Vagina (tissue), 2 donors: ENCODE measurements around the gene RYR3. TPM values are rescaled to one million over a fixed set of nuclear protein-coding genes. Genes with fewer than 3 reads are reported as not detected.

ENCODE experiments used
- DNase-seq, 2 donors: peaks; one replicate each; pipeline ENCODE4 v3.0.0-alpha.2; 2017; ENCODE audit errors: extremely low spot score in 2 of 2
- H3K27ac ChIP-seq: fragments of 200-600 bp; sonication (generic); one replicate; pipeline ENCODE4 v1.5.1; 2019
- H3K27me3 ChIP-seq: fragments of 200-600 bp; sonication (generic); one replicate; pipeline ENCODE4 v1.5.1; 2019
- H3K36me3 ChIP-seq, 2 donors: fragments of 200-600 bp; sonication (generic); one replicate each; pipeline ENCODE4 v1.5.1; 2017 to 2019
- H3K4me1 ChIP-seq: fragments of 200-600 bp; sonication (generic); one replicate; pipeline ENCODE4 v1.5.1; 2019
- H3K4me3 ChIP-seq, 2 donors: fragments of 200-600 bp; sonication (generic); 1 replicate in 1 of 2; 2 replicates in 1 of 2; pipeline ENCODE4 v1.5.1; 2016 to 2019
- H3K9me3 ChIP-seq: fragments of 200-600 bp; sonication (generic); one replicate; pipeline ENCODE4 v1.5.1; 2019
- CTCF ChIP-seq, 3 experiments: fragments of 450-650 bp in 2 of 3; fragments of 200-600 bp in 1 of 3; sonication (generic) in 1 of 3; IDR thresholded peaks; one replicate each; pipeline ENCODE4 v1.5.1; 2017 to 2019; ENCODE audit warnings: antibody characterized with exemption in 3 of 3, mild to moderate bottlenecking in 2 of 3, moderate library complexity in 2 of 3
- POLR2A ChIP-seq, 2 donors: fragments of 450-650 bp; IDR thresholded peaks; one replicate each; pipeline ENCODE4 v1.6.1; 2017; ENCODE audit warnings: antibody characterized with exemption in 2 of 2, mild to moderate bottlenecking in 2 of 2, moderate library complexity in 2 of 2
- POLR2AphosphoS5 ChIP-seq, 2 donors: sonication (generic); formaldehyde crosslinking; IDR thresholded peaks; one replicate each; pipeline ENCODE4 v1.9.0; 2017; ENCODE audit warnings: antibody characterized with exemption in 2 of 2, mild to moderate bottlenecking in 2 of 2, low read depth in 1 of 2; ENCODE audit not compliant: insufficient read depth in 1 of 2
- intact Hi-C: fragments of 100-400 bp; cut with DNase I; formaldehyde crosslinking; loops from one replicate; pipeline ENCODE4 v1.15.1; 2023
- total RNA-seq: library from RNA; depleted of rRNA; stranded (reverse); fragments of >200 nt; gene quantifications from one replicate; pipeline ENCODE4 v1.2.3, GENCODE V29; 2016

RYR3 gene
- total RNA-seq, 1 donor from 2014 or later = 16.5 TPM

- no peak for TF ChIP-seq POLR2A (IDR thresholded peaks at IDR 0.05)
- no peak for TF ChIP-seq POLR2AphosphoS5 (IDR thresholded peaks at IDR 0.05; ENCODE audit: insufficient read depth in 1 of 2, low read depth in 1 of 2)
- TF ChIP-seq CTCF (IDR thresholded peaks at IDR 0.05) = no peak
- H3K4me1 ChIP-seq = no peaks in the 10 kb centered on the region
- DNase-seq = no peak
- intact Hi-C loops = no loop called here
- H3K4me3 ChIP-seq = no peak overlapping the region
- no peaks in the 10 kb centered on the region for H3K27me3 ChIP-seq
- no peak overlapping the region for H3K27ac ChIP-seq
- no peaks in the 10 kb centered on the region for H3K9me3 ChIP-seq
- H3K36me3 ChIP-seq = no peaks in the 10 kb centered on the region
These were observed 418.9 kb downstream of the RYR3 start for GRCh38 chr15:33729653-33730052.

GRCh38 chr15:33730815-33731214 is 420.0 kb downstream of the RYR3 start:
- H3K9me3 ChIP-seq = no peaks in the 10 kb centered on the region
- no peaks in the 10 kb centered on the region for H3K36me3 ChIP-seq
- H3K27me3 ChIP-seq = no peaks in the 10 kb centered on the region
- no peak overlapping the region for H3K4me3 ChIP-seq
- intact Hi-C loops = no loop called here
- no peaks in the 10 kb centered on the region for H3K4me1 ChIP-seq
- no peak for DNase-seq
- H3K27ac ChIP-seq = no peak overlapping the region
- TF ChIP-seq CTCF (IDR thresholded peaks at IDR 0.05) = no peak

GRCh38 chr15:33735143-33735542 is 424.4 kb downstream of the RYR3 start:
- intact Hi-C loops = no loop called here
- TF ChIP-seq POLR2A (IDR thresholded peaks at IDR 0.05) (no peak), CTCF (IDR thresholded peaks at IDR 0.05) (no peak), POLR2AphosphoS5 (IDR thresholded peaks at IDR 0.05; ENCODE audit: insufficient read depth in 1 of 2, low read depth in 1 of 2) (no peak)
- Histone ChIP-seq H3K27ac (no peak overlapping the region), H3K9me3 (no peaks in the 10 kb centered on the region), H3K27me3 (no peaks in the 10 kb centered on the region), H3K36me3 (no peaks in the 10 kb centered on the region), H3K4me1 (no peaks in the 10 kb centered on the region), H3K4me3 (no peak overlapping the region)
- no peak for DNase-seq

GRCh38 chr15:33735637-33736247 is 425.0 kb downstream of the RYR3 start:
- intact Hi-C loops = no loop called here
- Histone ChIP-seq H3K27ac (no peak overlapping the region), H3K36me3 (no peaks in the 10 kb centered on the region), H3K4me3 (no peak overlapping the region), H3K9me3 (no peaks in the 10 kb centered on the region), H3K27me3 (no peaks in the 10 kb centered on the region), H3K4me1 (no peaks in the 10 kb centered on the region)
- DNase-seq = no peak
- TF ChIP-seq POLR2AphosphoS5 (IDR thresholded peaks at IDR 0.05; ENCODE audit: insufficient read depth in 1 of 2, low read depth in 1 of 2) = no peak
- no peak for TF ChIP-seq POLR2A (IDR thresholded peaks at IDR 0.05)
- peak in 2 of 3 experiments; percentile 20 to 31 for TF ChIP-seq CTCF (IDR thresholded peaks at IDR 0.05)

GRCh38 chr15:33737687-33738601 is 427.2 kb downstream of the RYR3 start:
- no peaks in the 10 kb centered on the region for H3K9me3 ChIP-seq

More at GRCh38 chr15:33737687-33738601, 427.2 kb downstream of the RYR3 start:
- intact Hi-C loops = no loop called here
- Histone ChIP-seq H3K4me3 (no peak overlapping the region), H3K27me3 (no peaks in the 10 kb centered on the region), H3K4me1 (no peaks in the 10 kb centered on the region), H3K27ac (no peak overlapping the region), H3K36me3 (no peaks in the 10 kb centered on the region)
- TF ChIP-seq CTCF (IDR thresholded peaks at IDR 0.05) = peak; percentile 5 to 42 (median 34)
- no peak for TF ChIP-seq POLR2AphosphoS5 (IDR thresholded peaks at IDR 0.05; ENCODE audit: insufficient read depth in 1 of 2, low read depth in 1 of 2)
- no peak for TF ChIP-seq POLR2A (IDR thresholded peaks at IDR 0.05)
- DNase-seq = no peak
